Measurements from ENCODE around the gene MED15. TPM values are rescaled to one million over a fixed set of nuclear protein-coding genes. Genes with fewer than 3 reads are reported as not detected.
"Not testable (repeated sequence)": the region's sequence is repeated elsewhere in the genome, so short reads cannot be mapped to it uniquely, and the experiment has no call there.

MED15 gene
- total RNA-seq, 1 donor from 2014 or later, result 24.2 TPM

- no peak for DNase-seq
Measured at GRCh38 chr22:20606041-20606783, 98.8 kb downstream of the MED15 start.

- no peak for DNase-seq
Measured at GRCh38 chr22:20606784-20607128, 99.3 kb downstream of the MED15 start.

GRCh38 chr22:20607157-20607907 lies 99.9 kb downstream of the MED15 start:
- no peak for DNase-seq

GRCh38 chr22:20610243-20610686 lies 102.9 kb downstream of the MED15 start:
- DNase-seq, result no peak

GRCh38 chr22:20610757-20611156 lies 103.3 kb downstream of the MED15 start:
- DNase-seq, result no peak

- DNase-seq, result no peak
Measured at GRCh38 chr22:20611418-20611817, 104.0 kb downstream of the MED15 start.

GRCh38 chr22:20613301-20613700 lies 105.9 kb downstream of the MED15 start:
- no peak for DNase-seq

- peak; percentile 43 for DNase-seq
Measured at GRCh38 chr22:20615021-20615420, 107.6 kb downstream of the MED15 start.

GRCh38 chr22:20615533-20616450 lies 108.4 kb downstream of the MED15 start:
- DNase-seq, result no peak

GRCh38 chr22:20616451-20617043 lies 109.1 kb downstream of the MED15 start:
- no peak for DNase-seq

- DNase-seq, result no peak
Measured at GRCh38 chr22:20618488-20618887, 111.1 kb downstream of the MED15 start.

- DNase-seq, result no peak
Measured at GRCh38 chr22:20619045-20619892, 111.9 kb downstream of the MED15 start.

GRCh38 chr22:20619893-20620194 lies 112.4 kb downstream of the MED15 start:
- DNase-seq, result not testable (repeated sequence)

GRCh38 chr22:20621162-20621561 lies 113.8 kb downstream of the MED15 start:
- DNase-seq, result no peak

GRCh38 chr22:20622650-20623339 lies 115.4 kb downstream of the MED15 start:
- DNase-seq, result no peak

GRCh38 chr22:20624161-20624616 lies 116.8 kb downstream of the MED15 start:
- DNase-seq, result no peak

GRCh38 chr22:20625270-20625669 lies 117.9 kb downstream of the MED15 start:
- DNase-seq, result no peak

- no peak for DNase-seq
Measured at GRCh38 chr22:20626811-20627210, 119.4 kb downstream of the MED15 start.

GRCh38 chr22:20627432-20627831 lies 120.0 kb downstream of the MED15 start:
- no peak for DNase-seq

GRCh38 chr22:20628081-20628939 lies 120.9 kb downstream of the MED15 start:
- DNase-seq, result no peak
